Activated T-cell treated with anti-CD3 and anti-CD28 coated beads, Interleukin-2, amount 50 U/mL, for 24 hours (primary cell): ENCODE data around the gene ARID3A.
A peak's percentile ranks its signal among the peaks of the same experiment; 100 is the strongest.
"Not testable (repeated sequence)": the region's sequence is repeated elsewhere in the genome, so short reads cannot be mapped to it uniquely, and the experiment has no call there.

Experiments used
- DNase-seq: peaks from one replicate; pipeline ENCODE4 v3.0.0-alpha.2; 2020
- H3K27ac Mint-ChIP-seq: 2 replicates; pipeline ENCODE4 v1.8.0; 2020; ENCODE audit warnings: mild to moderate bottlenecking, mixed read lengths
- H3K27me3 Mint-ChIP-seq: 2 replicates; pipeline ENCODE4 v1.8.0; 2020; ENCODE audit warnings: mixed read lengths
- H3K36me3 Mint-ChIP-seq: 2 replicates; pipeline ENCODE4 v1.8.0; 2020; ENCODE audit warnings: low read depth, mixed read lengths
- H3K4me1 Mint-ChIP-seq: 2 replicates; pipeline ENCODE4 v1.8.0; 2020; ENCODE audit warnings: low read depth, mixed read lengths
- H3K4me3 Mint-ChIP-seq: 2 replicates; pipeline ENCODE4 v1.8.0; 2020; ENCODE audit warnings: mild to moderate bottlenecking, moderate library complexity, mixed read lengths
- H3K9me3 Mint-ChIP-seq: 2 replicates; pipeline ENCODE4 v1.8.0; 2020; ENCODE audit warnings: mixed read lengths

The ARID3A gene

DNA sequence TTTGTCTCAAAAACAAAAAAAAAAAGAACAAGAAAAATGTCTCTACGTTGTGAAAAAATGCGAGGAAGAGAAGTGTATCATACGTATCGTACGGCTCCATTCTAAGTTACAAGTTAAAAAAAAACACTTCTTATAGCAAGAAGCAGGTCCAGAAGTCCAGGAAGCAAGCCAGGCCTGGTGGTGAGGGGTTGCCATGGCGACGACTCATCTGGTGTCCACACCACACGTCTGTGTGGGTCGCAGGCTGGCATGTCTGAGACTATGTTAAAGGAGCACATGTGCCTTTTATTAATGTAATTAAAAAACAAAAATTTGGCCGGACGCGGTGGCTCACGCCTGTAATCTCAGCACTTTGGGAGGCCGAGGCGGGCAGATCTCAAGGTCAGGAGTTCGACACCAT, 38.8 kb upstream of the ARID3A start:
- no peak overlapping the region for H3K27ac Mint-ChIP-seq
- H3K36me3 Mint-ChIP-seq: peaks cover 65% of the 10 kb centered on the region
- no peak overlapping the region for H3K4me3 Mint-ChIP-seq
- peaks cover 9% of the 10 kb centered on the region for H3K4me1 Mint-ChIP-seq
- DNase-seq: no peak
- H3K27me3 Mint-ChIP-seq: no peaks in the 10 kb centered on the region
- no peaks in the 10 kb centered on the region for H3K9me3 Mint-ChIP-seq

DNA sequence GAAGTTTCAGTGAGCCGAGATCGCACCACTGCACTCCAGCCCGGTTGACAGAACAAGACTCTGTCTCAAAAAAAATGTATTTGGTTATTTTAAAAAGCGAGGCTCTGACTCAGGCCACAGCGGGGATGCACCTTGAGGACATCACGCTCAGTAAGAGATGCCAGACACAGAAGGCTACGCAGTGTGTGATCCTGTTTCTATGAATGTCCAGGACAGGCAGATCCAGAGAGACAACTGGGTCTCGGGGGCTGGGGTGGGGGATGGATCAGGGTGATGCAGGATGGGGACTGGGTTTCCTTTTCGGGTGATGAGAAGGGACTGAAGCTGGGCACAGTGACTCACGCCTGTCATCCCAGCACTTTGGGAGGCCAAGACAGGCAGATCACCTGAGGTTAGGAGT, 38.2 kb upstream of the ARID3A start:
- H3K27ac Mint-ChIP-seq: no peak overlapping the region
- H3K27me3 Mint-ChIP-seq: no peaks in the 10 kb centered on the region
- H3K4me1 Mint-ChIP-seq: peaks cover 11% of the 10 kb centered on the region
- H3K4me3 Mint-ChIP-seq: no peak overlapping the region
- no peaks in the 10 kb centered on the region for H3K9me3 Mint-ChIP-seq
- DNase-seq: no peak
- H3K36me3 Mint-ChIP-seq: peaks cover 61% of the 10 kb centered on the region

DNA sequence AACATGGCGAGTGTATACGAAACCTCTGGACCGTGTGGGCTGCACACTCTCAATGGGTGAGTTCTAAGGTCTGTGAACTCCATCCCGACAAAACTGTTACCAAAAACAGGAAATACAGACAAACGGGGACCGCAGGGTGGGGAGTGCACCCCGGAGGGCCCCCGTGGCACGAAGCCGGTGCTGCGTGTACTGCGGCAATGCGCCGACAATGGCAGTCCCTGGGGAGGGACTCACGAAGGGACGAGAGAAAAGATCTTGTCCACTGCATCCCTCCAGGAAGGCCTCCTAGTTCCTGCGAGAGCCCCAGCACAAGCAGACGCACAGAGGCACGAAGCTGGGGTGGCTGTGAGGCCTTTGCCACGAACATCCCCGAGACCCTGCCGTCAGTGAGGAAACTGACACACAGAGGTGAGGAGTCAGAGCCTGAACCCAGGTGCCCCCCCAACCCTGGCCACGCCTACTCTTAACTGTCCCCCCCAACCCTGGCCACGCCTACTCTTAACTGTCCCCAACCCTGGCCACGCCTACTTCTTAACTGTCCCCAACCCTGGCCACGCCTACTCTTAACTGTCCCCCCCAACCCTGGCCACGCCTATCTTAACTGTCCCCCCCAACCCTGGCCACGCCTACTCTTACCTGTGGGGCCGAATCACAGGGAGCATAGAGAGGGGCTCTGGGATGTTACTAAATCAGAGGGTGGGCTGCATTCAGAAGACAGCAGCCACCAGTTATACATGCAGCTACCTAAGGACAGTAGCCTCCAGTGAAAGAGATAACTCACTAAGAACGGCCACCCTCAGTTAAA, 37.1 kb upstream of the ARID3A start:
- H3K27ac Mint-ChIP-seq: peak overlapping the region; percentile 66
- DNase-seq: peak; percentile 49
- no peak overlapping the region for H3K4me3 Mint-ChIP-seq
- H3K36me3 Mint-ChIP-seq: peaks cover 51% of the 10 kb centered on the region
- no peaks in the 10 kb centered on the region for H3K9me3 Mint-ChIP-seq
- H3K27me3 Mint-ChIP-seq: no peaks in the 10 kb centered on the region
- peaks cover 19% of the 10 kb centered on the region for H3K4me1 Mint-ChIP-seq

DNA sequence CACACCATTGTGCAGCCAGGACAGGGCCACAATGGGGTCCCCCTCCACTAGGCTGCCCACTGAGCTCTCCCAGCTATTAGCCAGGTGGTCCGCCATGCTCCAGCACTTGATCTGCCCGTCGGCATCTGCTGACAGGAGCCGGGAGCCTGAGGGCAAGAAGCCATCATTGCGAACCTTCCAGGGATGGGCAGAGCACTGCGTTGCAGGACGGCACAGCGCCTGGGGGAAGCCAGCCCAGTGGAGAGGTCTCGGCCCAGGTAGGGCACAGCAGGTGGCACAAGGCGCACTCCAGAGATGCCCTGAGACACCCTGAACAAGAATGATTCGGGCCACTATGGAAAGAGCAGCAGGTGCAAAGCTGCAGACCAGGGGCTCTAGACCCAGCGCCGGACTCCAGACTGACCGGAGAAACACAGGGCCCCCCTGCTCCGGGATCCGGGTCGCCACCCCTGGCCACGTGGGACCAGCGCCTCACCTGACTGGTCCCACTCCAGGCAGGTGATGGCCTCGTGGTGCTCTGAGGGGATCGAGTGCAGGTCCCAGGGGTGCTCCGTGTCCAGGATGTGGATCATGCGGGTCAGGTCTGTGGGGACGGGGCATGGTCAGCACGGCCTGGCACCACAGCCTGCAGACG, 36.1 kb upstream of the ARID3A start:
- Mint-ChIP-seq H3K36me3 (peaks cover 43% of the 10 kb centered on the region), H3K27me3 (no peaks in the 10 kb centered on the region), H3K9me3 (no peaks in the 10 kb centered on the region), H3K4me3 (peak overlapping the region; percentile 8), H3K27ac (peak overlapping the region; percentile 40), H3K4me1 (peaks cover 19% of the 10 kb centered on the region)
- no peak for DNase-seq

DNA sequence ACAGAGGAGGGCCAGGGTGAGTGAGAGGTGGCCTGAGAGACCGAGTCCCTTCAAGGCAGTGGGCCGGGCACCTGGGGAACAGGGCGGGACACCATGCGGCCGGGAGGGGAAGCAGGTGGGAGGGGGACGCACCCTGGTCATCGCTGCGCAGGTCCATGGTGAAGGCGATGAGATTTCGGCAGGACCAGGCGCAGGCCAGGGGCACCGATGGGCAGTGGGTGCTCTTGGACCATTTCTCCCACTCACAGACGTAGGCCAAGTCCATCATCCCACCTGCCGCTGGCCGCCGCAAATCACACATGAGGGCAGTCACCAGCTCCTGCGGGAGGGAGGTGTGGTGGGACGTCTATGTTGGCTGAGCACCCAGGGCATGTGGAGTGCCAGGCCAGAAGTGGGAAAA, 35.0 kb upstream of the ARID3A start:
- DNase-seq: no peak
- peaks cover 37% of the 10 kb centered on the region for H3K36me3 Mint-ChIP-seq
- no peaks in the 10 kb centered on the region for H3K9me3 Mint-ChIP-seq
- peaks cover 19% of the 10 kb centered on the region for H3K4me1 Mint-ChIP-seq
- peak overlapping the region; percentile 79 for H3K27ac Mint-ChIP-seq
- no peaks in the 10 kb centered on the region for H3K27me3 Mint-ChIP-seq
- peak overlapping the region; percentile 67 for H3K4me3 Mint-ChIP-seq

DNA sequence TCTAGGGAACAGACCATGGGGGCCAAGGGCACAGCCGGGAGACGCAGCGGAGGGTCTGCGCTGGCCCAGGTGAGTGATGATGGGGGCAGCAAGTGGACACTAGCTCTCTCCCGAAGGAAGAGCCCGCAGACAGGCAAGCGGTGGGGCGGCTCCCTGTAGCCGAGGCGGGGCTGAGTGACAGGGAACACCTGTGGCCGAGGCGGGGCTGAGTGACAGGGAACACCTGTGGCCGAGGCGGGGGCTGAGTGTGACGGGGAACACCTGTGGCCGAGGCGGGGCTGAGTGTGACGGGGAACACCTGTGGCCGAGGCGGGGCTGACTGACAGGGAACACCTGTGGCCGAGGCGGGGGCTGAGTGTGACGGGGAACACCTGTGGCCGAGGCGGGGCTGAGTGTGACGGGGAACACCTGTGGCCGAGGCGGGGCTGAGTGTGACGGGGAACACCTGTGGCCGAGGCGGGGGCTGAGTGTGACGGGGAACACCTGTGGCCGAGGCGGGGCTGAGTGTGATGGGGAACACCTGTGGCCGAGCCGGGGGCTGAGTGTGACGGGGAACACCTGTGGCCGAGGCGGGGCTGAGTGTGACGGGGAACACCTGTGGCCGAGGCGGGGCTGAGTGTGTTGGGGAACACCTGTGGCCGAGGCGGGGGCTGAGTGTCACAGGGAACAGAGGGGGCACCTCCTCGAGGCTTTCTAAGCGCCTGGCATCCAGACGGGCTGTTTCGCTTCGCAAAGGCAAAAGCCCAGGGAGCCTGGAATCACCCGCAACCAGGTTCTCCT, 34.2 kb upstream of the ARID3A start:
- Mint-ChIP-seq H3K4me1 (peaks cover 19% of the 10 kb centered on the region), H3K27ac (peak overlapping the region; percentile 89), H3K36me3 (peaks cover 38% of the 10 kb centered on the region), H3K4me3 (peak overlapping the region; percentile 85)
- not testable (repeated sequence) for H3K9me3 Mint-ChIP-seq, H3K27me3 Mint-ChIP-seq, DNase-seq

DNA sequence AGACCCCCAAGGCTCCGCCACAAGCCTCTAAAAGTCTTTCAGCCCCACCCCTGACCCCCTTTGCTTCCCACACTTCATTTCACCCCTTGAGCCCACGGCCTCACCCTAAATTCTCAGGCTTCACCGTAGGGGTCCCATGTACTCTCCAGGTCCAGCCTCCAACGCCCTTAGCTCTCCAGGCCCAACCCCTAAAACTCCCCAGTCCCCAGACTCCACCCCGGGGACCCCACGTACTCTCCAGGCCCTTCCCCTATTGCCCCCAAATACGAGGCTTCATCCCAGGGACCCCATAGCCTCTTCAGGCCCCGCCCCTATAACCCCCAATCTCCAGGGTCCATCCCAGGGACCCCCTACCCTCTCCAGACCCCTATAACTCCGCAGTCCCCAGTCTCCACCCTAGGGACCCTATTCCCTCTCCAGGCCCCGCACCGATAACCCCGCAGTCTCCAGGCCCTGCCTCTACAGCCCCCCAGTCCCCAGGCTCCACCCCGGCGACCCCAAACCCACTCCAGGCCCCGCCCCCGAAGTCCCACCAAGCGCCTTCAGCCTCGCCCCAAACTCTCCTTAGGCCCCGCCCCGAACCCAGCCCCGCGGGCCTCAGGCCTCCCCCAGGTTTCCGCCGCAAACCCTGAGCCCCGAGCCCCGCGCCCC, 33.5 kb upstream of the ARID3A start:
- Mint-ChIP-seq H3K9me3 (no peaks in the 10 kb centered on the region), H3K27me3 (no peaks in the 10 kb centered on the region), H3K36me3 (peaks cover 39% of the 10 kb centered on the region), H3K27ac (peak overlapping the region; percentile 89), H3K4me3 (peak overlapping the region; percentile 85), H3K4me1 (peaks cover 19% of the 10 kb centered on the region)
- no peak for DNase-seq

DNA sequence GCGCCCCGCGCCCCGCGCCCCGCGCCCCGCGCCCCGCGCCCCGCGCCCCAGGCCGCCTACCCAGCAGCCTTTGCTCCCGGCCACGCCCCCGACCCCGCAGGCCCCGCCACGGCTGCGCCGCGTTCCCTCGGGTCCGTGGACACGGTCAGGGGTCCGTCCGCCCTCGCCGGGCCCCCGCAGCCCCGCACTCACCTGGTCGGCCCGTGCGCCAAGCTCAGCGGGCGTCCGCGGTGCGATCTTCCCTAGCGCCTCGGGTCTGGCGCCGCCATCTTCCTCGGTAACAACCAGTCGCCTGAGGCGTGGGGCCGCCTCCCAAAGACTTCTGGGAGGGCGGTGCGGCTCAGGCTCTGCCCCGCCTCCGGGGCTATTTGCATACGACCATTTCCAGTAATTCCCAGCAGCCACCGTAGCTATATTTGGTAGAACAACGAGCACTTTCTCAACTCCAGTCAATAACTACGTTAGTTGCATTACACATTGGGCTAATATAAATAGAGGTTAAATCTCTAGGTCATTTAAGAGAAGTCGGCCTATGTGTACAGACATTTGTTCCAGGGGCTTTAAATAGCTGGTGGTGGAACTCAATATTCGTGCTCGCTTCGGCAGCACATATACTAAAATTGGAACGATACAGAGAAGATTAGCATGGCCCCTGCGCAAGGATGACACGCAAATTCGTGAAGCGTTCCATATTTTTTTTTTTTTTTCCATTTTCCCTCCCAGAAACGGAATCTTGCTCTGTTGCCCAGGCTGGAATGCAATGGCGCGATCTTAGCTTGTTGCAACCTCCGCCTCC, 32.7 kb upstream of the ARID3A start, which contains the start of the genes MED16 and RNU6-9:
MED16 (minus strand) TSS at position 294 of the 796 bp plus-strand sequence. CDS start 2,056 bp downstream, outside the sequence.
RNU6-9 (plus strand) TSS at position 591 of the 796 bp plus-strand sequence.
- Mint-ChIP-seq H3K27me3 (no peaks in the 10 kb centered on the region), H3K27ac (peak within 1 kb of the TSS; percentile 100), H3K36me3 (peaks cover 41% of the 10 kb centered on the region), H3K4me3 (peak within 1 kb of the TSS; percentile 85), H3K9me3 (no peaks in the 10 kb centered on the region), H3K4me1 (peaks cover 19% of the 10 kb centered on the region)
- DNase-seq: peak; percentile 91

DNA sequence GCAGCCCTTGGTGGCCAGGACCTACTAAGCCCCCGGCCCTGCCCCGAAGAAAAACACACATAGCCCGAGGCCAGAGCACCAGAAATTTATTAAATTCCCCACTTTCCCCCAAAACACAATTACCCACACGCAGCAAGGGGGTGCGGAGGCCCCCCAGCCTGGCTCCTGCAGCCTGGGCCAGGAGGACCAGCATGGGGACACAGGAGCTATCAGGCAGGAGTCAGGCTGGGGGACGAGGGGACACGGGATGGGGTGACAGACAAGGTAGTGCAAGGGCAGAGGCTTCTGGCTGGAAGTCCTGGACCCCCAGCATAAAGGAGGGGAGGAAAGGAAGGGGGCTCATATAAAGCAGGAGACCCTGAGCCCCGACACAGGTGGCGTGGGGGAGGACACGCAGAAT, 29.4 kb upstream of the ARID3A start:
- Mint-ChIP-seq H3K9me3 (no peaks in the 10 kb centered on the region), H3K4me1 (peaks cover 17% of the 10 kb centered on the region), H3K4me3 (no peak overlapping the region), H3K27me3 (no peaks in the 10 kb centered on the region), H3K27ac (peak overlapping the region; percentile 29), H3K36me3 (peaks cover 46% of the 10 kb centered on the region)
- no peak for DNase-seq

DNA sequence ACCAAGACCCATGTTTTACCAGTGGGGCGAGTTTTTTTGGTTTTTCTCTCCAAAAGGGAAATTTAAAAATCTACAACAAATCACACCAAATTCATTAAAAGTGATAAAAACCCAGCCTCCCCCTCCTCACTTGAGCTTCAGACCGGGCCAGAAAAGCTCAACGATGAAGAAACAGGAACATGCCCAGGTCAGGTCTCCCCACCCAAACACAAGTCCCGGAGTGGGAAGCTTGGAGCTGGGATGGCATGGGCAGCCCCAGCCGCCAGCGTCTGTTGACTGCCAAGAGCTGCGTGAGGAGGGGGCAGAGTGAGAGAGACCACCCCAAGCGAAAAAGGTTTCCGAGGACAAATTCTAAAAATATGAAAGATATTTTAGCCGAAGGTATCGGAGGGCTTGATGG, 28.8 kb upstream of the ARID3A start:
- no peaks in the 10 kb centered on the region for H3K9me3 Mint-ChIP-seq
- H3K27ac Mint-ChIP-seq: peak overlapping the region; percentile 29
- peaks cover 50% of the 10 kb centered on the region for H3K36me3 Mint-ChIP-seq
- no peaks in the 10 kb centered on the region for H3K27me3 Mint-ChIP-seq
- DNase-seq: no peak
- H3K4me3 Mint-ChIP-seq: no peak overlapping the region
- H3K4me1 Mint-ChIP-seq: peaks cover 18% of the 10 kb centered on the region

DNA sequence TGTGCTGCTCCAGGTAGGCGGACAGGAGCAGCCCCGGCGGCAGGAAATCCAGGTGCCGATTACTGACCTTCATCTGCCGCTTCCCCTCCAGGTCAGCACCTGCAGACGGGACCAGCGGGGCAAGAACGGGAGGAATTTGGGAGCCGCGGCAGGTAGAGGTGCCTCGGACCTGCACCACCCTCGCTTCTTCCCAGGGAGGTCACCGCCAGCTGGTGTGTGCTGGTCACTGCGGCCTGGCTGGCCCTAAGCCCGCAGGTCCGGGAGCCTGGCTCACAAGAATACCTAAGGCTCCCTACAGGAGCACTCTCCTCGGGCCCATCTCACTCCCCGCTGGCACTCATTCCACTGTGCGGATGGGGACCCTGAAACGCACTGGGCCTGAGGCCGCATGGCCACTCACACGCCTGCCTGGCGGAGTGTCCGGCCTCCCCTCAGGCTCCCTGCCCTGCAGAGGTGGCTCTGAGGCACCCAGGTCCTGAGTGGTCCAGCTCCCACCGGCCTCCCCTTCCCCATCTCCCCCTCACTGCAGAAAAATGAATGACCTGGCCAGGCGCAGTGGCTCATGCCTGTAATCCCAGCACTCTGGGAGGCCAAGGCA, 28.3 kb upstream of the ARID3A start:
- Mint-ChIP-seq H3K36me3 (peaks cover 54% of the 10 kb centered on the region), H3K4me1 (peaks cover 18% of the 10 kb centered on the region), H3K27me3 (no peaks in the 10 kb centered on the region), H3K27ac (no peak overlapping the region), H3K4me3 (no peak overlapping the region), H3K9me3 (no peaks in the 10 kb centered on the region)
- no peak for DNase-seq

DNA sequence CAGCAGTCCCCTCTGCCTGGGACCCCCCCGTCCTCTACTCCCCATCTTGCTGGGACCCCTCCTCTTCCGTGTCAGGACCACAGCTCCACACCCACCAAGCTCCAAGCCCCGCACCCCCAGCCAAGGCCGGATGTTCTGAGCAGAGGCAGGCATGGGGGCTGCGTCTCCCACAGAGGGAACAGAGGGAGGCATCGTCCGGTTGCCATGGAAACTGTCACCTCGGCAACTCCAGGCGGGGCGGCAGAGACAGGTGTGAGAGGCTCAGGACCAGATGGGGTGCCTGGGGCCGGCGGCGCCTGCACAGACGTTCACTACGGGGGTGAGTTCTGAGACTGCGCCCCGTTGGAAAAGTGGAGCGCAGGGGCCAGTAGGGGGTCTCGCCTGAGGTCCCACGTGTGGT, 27.2 kb upstream of the ARID3A start:
- Mint-ChIP-seq H3K4me3 (no peak overlapping the region), H3K27ac (no peak overlapping the region), H3K9me3 (no peaks in the 10 kb centered on the region), H3K27me3 (no peaks in the 10 kb centered on the region), H3K36me3 (peaks cover 58% of the 10 kb centered on the region), H3K4me1 (peaks cover 12% of the 10 kb centered on the region)
- no peak for DNase-seq

DNA sequence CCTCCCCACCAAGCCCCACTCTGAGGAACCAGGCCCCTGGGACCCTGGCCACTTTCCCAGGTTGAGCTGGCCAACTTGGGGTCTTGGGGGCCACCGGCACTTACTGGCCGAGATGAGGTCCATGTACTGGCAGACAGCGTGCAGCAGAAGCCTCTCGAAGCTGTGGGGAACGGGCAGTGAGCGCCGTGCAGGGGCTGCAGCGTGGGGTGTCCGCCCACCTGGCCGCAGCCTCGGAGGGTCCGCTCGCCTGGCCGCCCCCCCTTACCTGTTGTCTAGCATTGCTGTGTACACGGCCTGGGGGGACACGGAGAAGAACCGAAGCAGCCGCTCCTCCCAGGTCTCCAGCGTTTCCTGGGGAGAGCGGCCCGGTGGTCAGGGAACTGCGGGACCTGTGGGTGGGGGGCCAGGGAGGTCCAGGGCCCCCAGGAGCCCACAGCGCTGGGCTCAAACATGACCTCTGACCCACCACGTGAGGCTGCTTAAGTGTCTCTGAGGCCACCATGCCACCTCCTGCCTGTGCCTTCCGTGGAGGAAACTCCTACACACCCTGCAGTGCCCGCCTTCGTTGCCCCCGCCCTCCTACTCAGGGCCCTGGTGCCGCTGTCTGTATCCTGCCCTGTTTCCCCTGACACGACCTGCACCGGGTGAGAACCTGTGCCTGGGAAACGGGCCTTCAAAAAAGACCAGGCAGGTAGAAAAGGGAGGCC, 26.3 kb upstream of the ARID3A start:
- H3K36me3 Mint-ChIP-seq: peaks cover 64% of the 10 kb centered on the region
- H3K27ac Mint-ChIP-seq: no peak overlapping the region
- no peaks in the 10 kb centered on the region for H3K27me3 Mint-ChIP-seq

More for the DNA sequence above, 26.3 kb upstream of the ARID3A start:
- DNase-seq: no peak
- Mint-ChIP-seq H3K4me3 (no peak overlapping the region), H3K9me3 (no peaks in the 10 kb centered on the region), H3K4me1 (peaks cover 16% of the 10 kb centered on the region)
